GM23338 (cell line): Measurements from ENCODE around the gene THBS3. TPM values are rescaled to one million over a fixed set of nuclear protein-coding genes. Genes with fewer than 3 reads are reported as not detected.
"Not testable (repeated sequence)": the region's sequence is repeated elsewhere in the genome, so short reads cannot be mapped to it uniquely, and the experiment has no call there.

Experiments
- ATAC-seq: fragments of 200-7000 bp; cut with Tn5 transposase; 3 replicates; pipeline ENCODE4 v1.9.1; 2020
- DNase-seq: peaks from one replicate; pipeline ENCODE4 v3.0.0-alpha.2; 2015; ENCODE audit warnings: low spot score
- H2AFZ ChIP-seq: fragments of 200-600 bp; sonication (generic); 2 replicates; pipeline ENCODE4 v1.8.0; 2016; ENCODE audit warnings: antibody characterized with exemption, mild to moderate bottlenecking, moderate library complexity
- H3F3A ChIP-seq: fragments of 200-600 bp; sonication (generic); replicated peaks from 2 replicates; pipeline ENCODE4 v1.8.0; 2017; ENCODE audit warnings: antibody characterized with exemption, mixed run types, low read depth
- H3K27ac ChIP-seq: fragments of 200-600 bp; sonication (generic); 2 replicates; pipeline ENCODE4 v1.6.1; 2016; ENCODE audit warnings: low read depth
- H3K27me3 ChIP-seq: fragments of 200-600 bp; sonication (generic); 2 replicates; pipeline ENCODE4 v1.8.0; 2016; ENCODE audit warnings: mild to moderate bottlenecking, mixed run types, moderate library complexity; ENCODE audit not compliant: insufficient read depth
- H3K36me3 ChIP-seq: fragments of 200-600 bp; sonication (generic); 2 replicates; pipeline ENCODE4 v1.8.0; 2016; ENCODE audit warnings: mild to moderate bottlenecking; ENCODE audit not compliant: insufficient read depth
- H3K4me1 ChIP-seq: fragments of 200-600 bp; sonication (generic); 2 replicates; pipeline ENCODE4 v1.8.0; 2016; ENCODE audit warnings: mild to moderate bottlenecking, moderate library complexity; ENCODE audit not compliant: insufficient read depth
- H3K4me2 ChIP-seq: fragments of 200-600 bp; sonication (generic); 2 replicates; pipeline ENCODE4 v1.7.1; 2017; ENCODE audit warnings: mixed run types
- H3K4me3 ChIP-seq: fragments of 200-600 bp; sonication (generic); 2 replicates; pipeline ENCODE4 v1.6.1; 2016; ENCODE audit warnings: mixed run types
- H3K79me2 ChIP-seq: fragments of 200-600 bp; sonication (generic); replicated peaks from 2 replicates; pipeline ENCODE4 v1.8.0; 2017; ENCODE audit warnings: mild to moderate bottlenecking; ENCODE audit not compliant: insufficient read depth
- H3K9me2 ChIP-seq: fragments of 200-600 bp; sonication (generic); 2 replicates; pipeline ENCODE4 v1.8.0; 2017; ENCODE audit not compliant: insufficient read depth
- H4K20me1 ChIP-seq: fragments of 200-600 bp; sonication (generic); replicated peaks from 2 replicates; pipeline ENCODE4 v1.8.0; 2017; ENCODE audit warnings: mild to moderate bottlenecking; ENCODE audit not compliant: insufficient read depth
- H3K27ac Mint-ChIP-seq: 2 replicates; pipeline ENCODE4 v1.8.0; 2020; ENCODE audit warnings: inconsistent platforms, mild to moderate bottlenecking, moderate library complexity, mixed read lengths
- H3K27me3 Mint-ChIP-seq: 3 replicates; pipeline ENCODE4 v1.8.0; 2022; ENCODE audit warnings: low read depth, mild to moderate bottlenecking, moderate library complexity, mixed read lengths, inconsistent platforms; ENCODE audit not compliant: insufficient read depth, poor library complexity
- H3K36me3 Mint-ChIP-seq: 3 replicates; pipeline ENCODE4 v1.8.0; 2021; ENCODE audit warnings: low read depth, mild to moderate bottlenecking, inconsistent platforms, moderate library complexity, mixed read lengths
- H3K4me1 Mint-ChIP-seq: 3 replicates; pipeline ENCODE4 v1.8.0; 2020; ENCODE audit warnings: mild to moderate bottlenecking, inconsistent platforms, mixed read lengths
- H3K4me3 Mint-ChIP-seq: 3 replicates; pipeline ENCODE4 v1.8.0; 2021; ENCODE audit warnings: moderate library complexity, mild to moderate bottlenecking, inconsistent platforms, mixed read lengths
- H3K9me3 Mint-ChIP-seq: 3 replicates; pipeline ENCODE4 v1.8.0; 2020; ENCODE audit warnings: moderate library complexity, mild to moderate bottlenecking, inconsistent platforms, mixed read lengths
- microRNA counts: library from miRNA; unstranded; fragments of <30 nt; microRNA quantifications from one replicate; lab custom pipeline; 2017
- polyA plus RNA-seq: library from polyadenylated mRNA; unstranded; fragments of >200 nt; fragmentation: Nextera tagmentation; extraction: Ambion mirVana; gene quantifications from 2 replicates; pipeline ENCODE4 v1.2.1, GENCODE V29; 2016
- small RNA-seq: library from RNA; depleted of rRNA; stranded (forward); fragments of <200 nt; gene quantifications from one replicate; pipeline ENCODE3, GENCODE V24; 2014; ENCODE audit warnings: low replicate concordance
- total RNA-seq: library from RNA; depleted of rRNA; stranded (reverse); fragments of >200 nt; shearing (Covaris generic); gene quantifications from 2 replicates; pipeline ENCODE4 v1.2.3, GENCODE V29; 2014; rRNA removed

THBS3 gene
- total and polyA plus RNA-seq, 2 experiments from 2014 or later, result 1.2 to 4.3 TPM

- not testable (repeated sequence) for H3K36me3 ChIP-seq, DNase-seq, H3K9me2 ChIP-seq, H3K27ac Mint-ChIP-seq, H2AFZ ChIP-seq, H3K4me3 ChIP-seq, H3F3A ChIP-seq, H3K4me3 Mint-ChIP-seq, H3K4me1 Mint-ChIP-seq, ATAC-seq, H3K27me3 Mint-ChIP-seq, H3K27ac ChIP-seq, H3K27me3 ChIP-seq, H3K36me3 Mint-ChIP-seq, H3K9me3 Mint-ChIP-seq, H3K4me1 ChIP-seq, H3K79me2 ChIP-seq, H4K20me1 ChIP-seq, H3K4me2 ChIP-seq
Measured at GRCh38 chr1:155155996-155156643, 51.6 kb downstream of the THBS3 start.

MicroRNAs within 50 kb of the gene (microRNA counts, 767-probe panel; counts per million panel counts)
- 8,630 counts per million, percentile 55 among the panel's probes with 10 or more counts for microRNA hsa-miR-92b-3p (lab: Ali Mortazavi, UCI)

Small RNAs within 50 kb of the gene (small RNA-seq; reads per million reads assigned to genes)
- gene HMGN2P18, result not detected

Other genes with a start within 250 kb of the THBS3 start
- 28.7 and 29.0 TPM in 2 replicates for gene PYGO2, start 246.1 kb downstream of the THBS3 start, total RNA-seq
- 11.0 and 13.2 TPM in 2 replicates for gene PYGO2, start 246.1 kb downstream of the THBS3 start, polyA plus RNA-seq
- gene SHC1, start 237.2 kb downstream of the THBS3 start, total RNA-seq, result 196 and 211 TPM in 2 replicates
- gene SHC1, start 237.2 kb downstream of the THBS3 start, polyA plus RNA-seq, result 108 and 117 TPM in 2 replicates
- gene CKS1B, start 233.2 kb downstream of the THBS3 start, total RNA-seq, result 296 and 392 TPM in 2 replicates
- gene CKS1B, start 233.2 kb downstream of the THBS3 start, polyA plus RNA-seq, result 562 and 617 TPM in 2 replicates
- gene FLAD1, start 224.6 kb downstream of the THBS3 start, total RNA-seq, result 71.4 and 75.0 TPM in 2 replicates
- gene FLAD1, start 224.6 kb downstream of the THBS3 start, polyA plus RNA-seq, result 72.8 and 74.5 TPM in 2 replicates
- gene LENEP, start 214.3 kb downstream of the THBS3 start, total RNA-seq, result 1.5 and 1.6 TPM in 2 replicates
- gene LENEP, start 214.3 kb downstream of the THBS3 start, polyA plus RNA-seq, result not detected in 2 replicates
- gene ZBTB7B, start 205.1 kb downstream of the THBS3 start, total RNA-seq, result 19.3 and 32.6 TPM in 2 replicates
- 3.6 TPM in 2 replicates for gene ZBTB7B, start 205.1 kb downstream of the THBS3 start, polyA plus RNA-seq
- not detected in 2 replicates for gene DCST2, start 174.1 kb downstream of the THBS3 start, total RNA-seq
- gene DCST2, start 174.1 kb downstream of the THBS3 start, polyA plus RNA-seq, result 0.28 and 0.78 TPM in 2 replicates
- gene DCST1, start 174.1 kb downstream of the THBS3 start, total RNA-seq, result not detected in 2 replicates
- not detected in 2 replicates for gene DCST1, start 174.1 kb downstream of the THBS3 start, polyA plus RNA-seq
- 25.9 and 31.1 TPM in 2 replicates for gene ADAM15, start 156.6 kb downstream of the THBS3 start, total RNA-seq
- gene ADAM15, start 156.6 kb downstream of the THBS3 start, polyA plus RNA-seq, result 24.2 and 25.9 TPM in 2 replicates
- gene EFNA4, start 144.2 kb downstream of the THBS3 start, total RNA-seq, result 22.9 and 25.0 TPM in 2 replicates
- 11.1 and 16.4 TPM in 2 replicates for gene EFNA4, start 144.2 kb downstream of the THBS3 start, polyA plus RNA-seq
- gene EFNA3, start 129.1 kb downstream of the THBS3 start, total RNA-seq, result 13.6 and 14.5 TPM in 2 replicates
- 10.3 and 13.5 TPM in 2 replicates for gene EFNA3, start 129.1 kb downstream of the THBS3 start, polyA plus RNA-seq
- gene EFNA1, start 80.0 kb downstream of the THBS3 start, total RNA-seq, result 2.1 and 5.1 TPM in 2 replicates
- 3.2 and 5.1 TPM in 2 replicates for gene EFNA1, start 80.0 kb downstream of the THBS3 start, polyA plus RNA-seq
- gene SLC50A1, start 72.0 kb downstream of the THBS3 start, total RNA-seq, result 30.0 and 50.5 TPM in 2 replicates
- 63.9 and 65.4 TPM in 2 replicates for gene SLC50A1, start 72.0 kb downstream of the THBS3 start, polyA plus RNA-seq
- 13.6 and 19.2 TPM in 2 replicates for gene DPM3, start 67.4 kb downstream of the THBS3 start, total RNA-seq
- gene DPM3, start 67.4 kb downstream of the THBS3 start, polyA plus RNA-seq, result 71.4 and 76.5 TPM in 2 replicates
- 101 and 106 TPM in 2 replicates for gene KRTCAP2, start 34.6 kb downstream of the THBS3 start, total RNA-seq
- gene KRTCAP2, start 34.6 kb downstream of the THBS3 start, polyA plus RNA-seq, result 579 and 628 TPM in 2 replicates
- 15.4 and 18.8 TPM in 2 replicates for gene TRIM46, start 34.0 kb downstream of the THBS3 start, total RNA-seq
- 7.4 and 8.1 TPM in 2 replicates for gene TRIM46, start 34.0 kb downstream of the THBS3 start, polyA plus RNA-seq
- 66.7 and 77.7 TPM in 2 replicates for gene MTX1, start 798 bp upstream of the THBS3 start, total RNA-seq
- 106 and 109 TPM in 2 replicates for gene MTX1, start 798 bp upstream of the THBS3 start, polyA plus RNA-seq
- 34.7 and 46.3 TPM in 2 replicates for gene ENTREP3, start 47.6 kb upstream of the THBS3 start, total RNA-seq
- gene ENTREP3, start 47.6 kb upstream of the THBS3 start, polyA plus RNA-seq, result 18.6 and 19.5 TPM in 2 replicates
- gene SCAMP3, start 54.5 kb upstream of the THBS3 start, total RNA-seq, result 47.2 and 52.5 TPM in 2 replicates
- 38.3 and 50.5 TPM in 2 replicates for gene SCAMP3, start 54.5 kb upstream of the THBS3 start, polyA plus RNA-seq
- gene CLK2, start 65.6 kb upstream of the THBS3 start, total RNA-seq, result 40.4 and 54.6 TPM in 2 replicates
- 23.9 and 27.2 TPM in 2 replicates for gene CLK2, start 65.6 kb upstream of the THBS3 start, polyA plus RNA-seq
- gene HCN3, start 69.6 kb upstream of the THBS3 start, total RNA-seq, result 3.5 and 4.9 TPM in 2 replicates
- 3.4 and 4.6 TPM in 2 replicates for gene HCN3, start 69.6 kb upstream of the THBS3 start, polyA plus RNA-seq
- 3.3 and 3.7 TPM in 2 replicates for gene PKLR, start 93.5 kb upstream of the THBS3 start, total RNA-seq
- gene PKLR, start 93.5 kb upstream of the THBS3 start, polyA plus RNA-seq, result 1.5 and 2.0 TPM in 2 replicates
- 274 and 287 TPM in 2 replicates for gene FDPS, start 101.0 kb upstream of the THBS3 start, total RNA-seq
- gene FDPS, start 101.0 kb upstream of the THBS3 start, polyA plus RNA-seq, result 366 and 373 TPM in 2 replicates
- 57.6 and 87.7 TPM in 2 replicates for gene RUSC1, start 113.0 kb upstream of the THBS3 start, total RNA-seq
- gene RUSC1, start 113.0 kb upstream of the THBS3 start, polyA plus RNA-seq, result 48.2 and 53.4 TPM in 2 replicates